HAP-1 (cell line): ENCODE measurements around the gene UTS2.

Experiments
- DNase-seq, 2 experiments: peaks; one replicate each; pipeline ENCODE4 v3.0.0-alpha.2; 2016 to 2020; ENCODE audit warnings: low spot score in 2 of 2
- H3K27me3 ChIP-seq: fragments of 250-450 bp; sonication (Bioruptor Pico); 2 replicates; pipeline ENCODE4 v1.5.1; 2020; ENCODE audit warnings: low read depth, mild to moderate bottlenecking, moderate library complexity
- H3K36me3 ChIP-seq: fragments of 250-450 bp; sonication (Bioruptor Pico); replicated peaks from 2 replicates; pipeline ENCODE4 v1.5.1; 2020; ENCODE audit warnings: mild to moderate bottlenecking
- H3K4me1 ChIP-seq: fragments of 250-450 bp; sonication (Bioruptor Pico); 2 replicates; pipeline ENCODE4 v1.5.1; 2020; ENCODE audit warnings: mild to moderate bottlenecking
- H3K4me3 ChIP-seq: fragments of 250-450 bp; sonication (Bioruptor Pico); 2 replicates; pipeline ENCODE4 v1.5.1; 2020; ENCODE audit warnings: mild to moderate bottlenecking, moderate library complexity
- H3K9me3 ChIP-seq: fragments of 250-450 bp; sonication (Bioruptor Pico); 2 replicates; pipeline ENCODE4 v1.5.1; 2020; ENCODE audit warnings: mild to moderate bottlenecking, moderate library complexity
- in situ Hi-C: fragments of 300-500 bp; cut with MboI; formaldehyde crosslinking; loops from 3 replicates; pipeline ENCODE4 v1.14.3; 2020; ENCODE audit warnings: low sequenced_read_pairs, inconsistent platforms, mixed read lengths

UTS2 gene

DNA sequence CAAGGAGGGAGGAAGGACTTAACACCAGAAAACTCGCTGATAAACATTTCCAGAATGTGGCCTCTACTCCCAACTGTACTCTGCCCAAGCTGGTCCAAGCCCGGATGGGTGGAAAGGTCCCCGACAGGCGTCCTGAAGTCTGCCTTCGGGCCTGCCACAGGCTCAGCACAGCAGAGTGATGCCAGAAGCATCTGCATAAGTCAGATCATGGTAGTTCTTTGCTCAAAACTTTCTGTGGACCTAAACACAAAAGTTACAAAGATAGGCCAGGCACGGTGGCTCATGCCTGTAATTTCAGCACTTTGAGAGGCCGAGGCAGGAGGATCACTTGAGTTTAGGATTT, 790 bp upstream of the UTS2 start:
- Histone ChIP-seq H3K27me3 (no peaks in the 10 kb centered on the region), H3K4me1 (peaks cover 5% of the 10 kb centered on the region), H3K9me3 (no peaks in the 10 kb centered on the region), H3K4me3 (no peak overlapping the region), H3K36me3 (no peaks in the 10 kb centered on the region)
- in situ Hi-C loops, result no loop called here
- DNase-seq, result no peak

DNA sequence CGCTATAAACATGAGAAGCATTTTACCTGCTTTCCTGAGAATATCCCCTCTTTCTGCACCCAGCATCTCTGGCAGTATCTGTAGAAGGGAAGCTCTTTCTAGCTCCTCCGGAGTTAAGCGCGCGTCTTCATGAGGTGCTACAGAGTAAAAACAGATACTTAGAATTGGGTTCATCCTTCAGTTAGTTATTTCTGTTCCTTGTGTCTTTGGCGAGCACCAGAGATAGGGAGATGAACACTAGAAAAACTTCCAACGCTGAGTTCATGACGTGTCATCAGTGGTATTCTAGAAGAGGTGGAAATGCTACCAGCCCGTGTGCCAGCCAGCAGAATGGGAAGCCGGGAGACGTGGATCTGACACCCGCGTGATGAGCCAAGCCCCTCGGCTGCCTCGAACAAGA, 2.1 kb downstream of the UTS2 start:
- Histone ChIP-seq H3K36me3 (no peaks in the 10 kb centered on the region), H3K4me3 (no peak overlapping the region), H3K4me1 (peaks cover 5% of the 10 kb centered on the region), H3K27me3 (no peaks in the 10 kb centered on the region), H3K9me3 (no peaks in the 10 kb centered on the region)
- in situ Hi-C loops, result no loop called here
- no peak for DNase-seq

DNA sequence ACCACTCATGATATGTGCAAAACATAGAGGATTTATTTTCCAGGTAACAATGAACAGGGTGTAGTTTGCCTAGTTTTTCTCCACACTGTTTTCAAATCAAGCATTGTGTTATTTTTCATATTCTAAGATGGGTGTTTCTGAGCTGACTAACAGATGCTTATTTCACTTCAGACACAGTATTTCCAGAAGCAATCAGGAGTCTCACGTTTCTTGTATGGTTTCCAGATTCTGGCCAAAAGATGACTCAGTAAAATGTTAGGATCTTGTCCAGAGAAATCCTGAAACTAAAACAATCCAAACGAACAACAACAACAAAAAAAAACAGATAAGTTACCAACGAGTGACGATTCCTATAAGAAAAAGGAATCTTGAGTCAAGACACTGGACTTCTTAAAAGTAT, 5.3 kb downstream of the UTS2 start:
- Histone ChIP-seq H3K4me3 (no peak overlapping the region), H3K4me1 (peaks cover 5% of the 10 kb centered on the region), H3K27me3 (no peaks in the 10 kb centered on the region), H3K9me3 (no peaks in the 10 kb centered on the region), H3K36me3 (peaks cover 6% of the 10 kb centered on the region; the same call in 1 of the 2 replicates)
- in situ Hi-C loops, result no loop called here
- DNase-seq, result no peak

DNA sequence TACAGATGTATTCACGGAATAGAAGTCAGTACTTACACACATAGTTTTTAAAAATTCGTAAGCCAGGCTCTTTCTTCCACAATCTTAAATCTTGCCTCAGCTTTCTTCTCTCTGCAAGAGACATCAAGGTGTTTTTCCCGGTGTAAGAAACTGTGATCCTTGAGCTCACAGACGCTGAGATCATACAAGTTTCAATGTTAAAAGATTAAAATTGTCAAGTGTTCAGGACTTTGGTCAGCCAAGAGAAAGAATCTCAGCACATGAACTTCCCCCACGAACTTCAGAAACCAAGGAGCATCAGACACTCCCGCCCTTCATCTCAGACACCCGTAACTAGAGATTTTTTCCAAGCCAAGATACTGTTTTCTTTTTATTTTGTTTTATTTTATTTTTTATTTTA, 6.2 kb downstream of the UTS2 start:
- Histone ChIP-seq H3K4me1 (no peaks in the 10 kb centered on the region; the same call in 1 of the 2 replicates), H3K4me3 (no peak overlapping the region), H3K9me3 (no peaks in the 10 kb centered on the region), H3K36me3 (peaks cover 10% of the 10 kb centered on the region; the same call in 1 of the 2 replicates), H3K27me3 (no peaks in the 10 kb centered on the region)
- no peak for DNase-seq
- in situ Hi-C loops, result no loop called here

DNA sequence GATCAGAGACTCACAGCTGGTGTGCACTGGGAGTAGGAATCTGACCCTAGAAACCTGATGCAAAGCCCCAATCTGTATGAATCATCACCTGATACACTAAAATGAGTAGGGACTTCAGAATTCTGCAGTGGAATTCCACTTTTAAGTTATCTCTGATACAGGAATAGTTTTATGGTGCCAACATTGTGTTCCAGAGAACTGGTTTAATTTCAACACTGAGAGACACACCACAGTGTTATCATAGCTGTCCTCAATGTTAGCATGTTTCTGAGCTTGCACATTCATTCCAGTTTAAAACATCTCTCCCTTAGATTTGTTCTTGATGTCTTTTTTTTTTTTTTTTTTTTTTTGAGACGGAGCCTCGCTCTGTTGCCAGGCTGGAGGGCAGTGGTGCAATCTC, 7.1 kb downstream of the UTS2 start:
- Histone ChIP-seq H3K27me3 (no peaks in the 10 kb centered on the region), H3K4me3 (no peak overlapping the region), H3K36me3 (peaks cover 12% of the 10 kb centered on the region), H3K4me1 (no peaks in the 10 kb centered on the region), H3K9me3 (no peaks in the 10 kb centered on the region)
- DNase-seq, result no peak
- in situ Hi-C loops, result no loop called here

DNA sequence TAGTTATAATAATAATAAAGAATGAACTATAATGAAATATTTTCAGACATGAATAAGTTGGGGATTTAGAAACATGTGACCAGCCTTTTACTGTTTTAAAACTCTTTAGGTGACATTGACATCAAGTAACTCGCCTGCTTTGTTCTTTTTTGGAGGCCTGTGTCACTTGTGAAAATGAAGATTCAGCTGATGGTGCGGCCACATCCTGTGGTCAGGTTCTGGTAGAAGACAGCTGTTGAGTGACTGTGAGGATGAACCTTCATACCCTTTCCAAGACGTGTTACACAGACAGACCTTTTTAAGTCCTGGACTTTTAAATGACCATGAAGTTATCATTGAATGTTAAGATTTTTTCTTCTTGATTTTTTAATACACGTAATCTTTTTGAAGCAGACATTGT, 10.3 kb downstream of the UTS2 start:
- in situ Hi-C loops, result no loop called here
- H3K36me3 ChIP-seq, result peaks cover 37% of the 10 kb centered on the region
- no peaks in the 10 kb centered on the region for H3K27me3 ChIP-seq
- no peaks in the 10 kb centered on the region for H3K4me1 ChIP-seq
- no peak overlapping the region for H3K4me3 ChIP-seq
- DNase-seq, result no peak
- H3K9me3 ChIP-seq, result no peaks in the 10 kb centered on the region

DNA sequence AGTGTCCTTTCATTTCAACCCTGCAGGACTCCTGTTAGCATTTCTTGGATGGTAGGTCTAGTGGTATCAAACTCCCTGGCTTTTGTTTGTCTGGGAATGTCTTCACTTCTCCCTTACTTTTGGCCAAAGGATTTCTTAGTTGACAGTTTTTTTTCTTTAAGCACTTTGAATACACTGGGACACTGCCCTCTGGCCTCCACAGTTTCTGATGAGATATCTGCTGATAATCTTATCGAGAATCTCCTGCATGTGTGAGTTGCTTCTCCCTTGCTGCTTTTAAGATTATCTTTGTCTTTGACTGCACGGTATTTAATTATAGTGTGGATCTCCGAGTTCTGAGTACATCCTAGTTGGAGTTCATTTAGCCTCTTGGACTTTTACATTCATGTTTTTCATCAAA, 13.3 kb downstream of the UTS2 start:
- no peak for DNase-seq
- Histone ChIP-seq H3K9me3 (no peaks in the 10 kb centered on the region), H3K4me3 (no peak overlapping the region), H3K27me3 (no peaks in the 10 kb centered on the region), H3K36me3 (peaks cover 62% of the 10 kb centered on the region), H3K4me1 (no peaks in the 10 kb centered on the region)
- in situ Hi-C loops, result no loop called here

DNA sequence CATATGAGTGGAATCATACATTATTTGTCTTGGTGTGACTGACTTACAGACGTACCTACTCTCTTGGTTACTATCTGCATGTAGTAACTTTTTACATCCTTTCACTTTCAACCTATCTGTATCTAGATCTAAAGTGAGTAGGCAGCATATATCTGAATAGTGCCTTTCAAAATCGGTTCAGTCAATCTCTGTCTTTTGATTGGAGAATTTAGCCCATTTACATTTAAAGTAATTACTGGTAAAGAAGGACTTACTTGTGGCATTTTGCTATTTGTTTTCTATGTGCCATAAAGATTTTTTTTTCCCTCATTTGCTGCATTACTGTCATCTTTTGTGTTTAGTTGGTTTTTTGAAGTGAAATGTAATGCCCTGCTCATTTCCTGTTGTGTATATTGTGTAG, 14.2 kb downstream of the UTS2 start:
- DNase-seq, result no peak
- H3K4me1 ChIP-seq, result no peaks in the 10 kb centered on the region
- in situ Hi-C loops, result no loop called here
- no peaks in the 10 kb centered on the region for H3K27me3 ChIP-seq
- no peaks in the 10 kb centered on the region for H3K9me3 ChIP-seq
- H3K4me3 ChIP-seq, result no peak overlapping the region
- peaks cover 62% of the 10 kb centered on the region for H3K36me3 ChIP-seq

DNA sequence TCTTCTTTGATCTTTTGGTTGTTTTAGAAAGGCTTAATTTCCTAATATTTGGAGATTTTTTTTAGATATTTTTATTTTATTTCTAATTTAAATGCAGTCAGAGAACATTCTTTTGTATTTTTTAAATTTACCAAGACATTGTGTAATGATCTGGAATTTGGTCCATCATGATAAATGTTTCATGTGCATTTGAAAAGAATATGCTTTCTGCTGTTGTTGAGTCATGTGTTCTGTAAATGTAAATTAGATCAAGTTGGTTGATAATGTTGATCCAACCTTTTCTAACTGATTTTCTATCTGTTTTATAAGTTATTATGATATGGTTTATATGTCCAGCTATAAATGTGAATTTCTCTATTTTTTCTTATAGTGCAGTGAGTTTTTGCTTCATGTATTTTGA, 19.8 kb downstream of the UTS2 start:
- no peaks in the 10 kb centered on the region for H3K27me3 ChIP-seq
- peaks cover 48% of the 10 kb centered on the region for H3K36me3 ChIP-seq
- DNase-seq, result no peak
- no peaks in the 10 kb centered on the region; the same call in 1 of the 2 replicates for H3K9me3 ChIP-seq
- no peak overlapping the region for H3K4me3 ChIP-seq
- in situ Hi-C loops, result no loop called here
- H3K4me1 ChIP-seq, result peaks cover 2% of the 10 kb centered on the region

DNA sequence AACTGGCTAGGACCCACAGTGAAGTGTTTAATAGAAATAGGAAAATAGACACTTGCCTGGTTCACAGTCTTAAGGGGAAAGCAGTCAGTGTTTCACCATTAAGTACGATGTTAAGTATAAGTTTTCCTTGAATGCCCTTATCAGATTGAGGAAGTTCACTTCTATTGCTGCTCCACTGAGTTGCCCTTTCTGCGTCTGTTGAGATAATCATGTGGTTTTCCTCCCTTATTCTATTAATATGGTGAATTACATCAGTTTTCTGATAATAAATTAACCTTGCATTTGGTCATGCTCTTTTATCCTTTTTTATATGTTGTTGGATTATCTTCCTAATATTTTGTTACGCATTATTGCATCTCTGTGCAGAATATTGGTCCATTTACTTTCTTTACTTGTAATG, 21.4 kb downstream of the UTS2 start:
- in situ Hi-C loops, result no loop called here
- Histone ChIP-seq H3K36me3 (peaks cover 32% of the 10 kb centered on the region), H3K4me3 (no peak overlapping the region), H3K27me3 (no peaks in the 10 kb centered on the region), H3K9me3 (no peaks in the 10 kb centered on the region; the same call in 1 of the 2 replicates), H3K4me1 (peaks cover 10% of the 10 kb centered on the region)
- DNase-seq, result no peak

DNA sequence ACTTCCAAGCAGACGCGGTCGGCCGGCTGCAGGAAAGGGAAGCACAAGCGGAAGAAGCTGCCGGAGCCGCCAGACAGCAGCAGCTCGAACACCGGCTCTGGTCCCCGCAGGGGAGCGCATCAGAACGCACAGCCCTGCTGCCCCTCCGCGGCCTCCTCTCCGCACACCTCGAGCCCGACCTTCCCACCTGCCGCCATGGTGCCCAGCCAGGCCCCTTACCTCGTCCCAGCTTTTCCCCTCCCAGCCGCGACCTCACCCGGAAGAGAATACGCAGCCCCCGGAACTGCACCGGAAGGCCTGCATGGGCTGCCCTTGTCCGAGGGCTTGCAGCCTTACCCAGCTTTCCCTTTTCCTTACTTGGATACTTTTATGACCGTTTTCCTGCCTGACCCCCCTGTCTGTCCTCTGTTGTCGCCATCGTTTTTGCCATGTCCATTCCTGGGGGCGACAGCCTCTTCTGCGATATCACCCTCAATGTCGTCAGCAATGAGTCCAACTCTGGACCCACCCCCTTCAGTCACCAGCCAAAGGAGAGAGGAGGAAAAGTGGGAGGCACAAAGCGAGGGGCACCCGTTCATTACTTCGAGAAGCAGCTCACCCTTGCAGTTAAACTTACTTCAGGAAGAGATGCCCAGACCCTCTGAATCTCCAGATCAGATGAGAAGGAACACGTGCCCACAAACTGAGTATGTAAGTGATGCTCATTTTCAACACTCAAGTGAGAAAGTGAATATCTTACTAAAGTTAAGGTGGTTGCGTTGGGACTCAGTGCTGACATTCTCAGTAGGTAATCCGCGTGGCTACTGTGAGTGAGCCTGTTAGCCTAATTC, 25.5 kb downstream of the UTS2 start:
- H3K9me3 ChIP-seq, result no peaks in the 10 kb centered on the region; the same call in 1 of the 2 replicates
- peaks cover 17% of the 10 kb centered on the region for H3K36me3 ChIP-seq
- no peaks in the 10 kb centered on the region for H3K27me3 ChIP-seq
- in situ Hi-C loops, result no loop called here
- H3K4me1 ChIP-seq, result peaks cover 14% of the 10 kb centered on the region
- peak; percentile 75 to 86 for DNase-seq
- H3K4me3 ChIP-seq, result peak overlapping the region; percentile 67

DNA sequence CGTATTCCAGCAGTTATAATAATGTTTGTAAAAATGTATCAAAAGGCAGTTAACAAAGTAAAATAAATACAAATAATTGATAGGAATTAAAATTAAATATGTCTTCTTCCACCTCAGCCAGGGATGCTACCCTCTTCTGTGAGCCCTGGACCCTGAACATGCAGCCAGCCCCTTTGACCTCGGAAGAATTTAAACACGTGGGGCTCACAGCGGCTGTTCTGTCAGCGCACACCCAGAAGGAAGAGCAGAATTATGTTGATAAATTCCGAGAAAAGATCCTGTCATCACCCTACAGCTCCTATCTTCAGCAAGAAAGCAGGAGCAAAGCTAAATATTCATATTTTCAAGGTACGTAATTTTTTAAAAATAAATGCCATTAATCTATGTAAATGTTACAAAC, 26.5 kb downstream of the UTS2 start:
- Histone ChIP-seq H3K36me3 (peaks cover 18% of the 10 kb centered on the region), H3K9me3 (no peaks in the 10 kb centered on the region; the same call in 1 of the 2 replicates), H3K27me3 (no peaks in the 10 kb centered on the region), H3K4me3 (peak overlapping the region; percentile 67), H3K4me1 (peaks cover 14% of the 10 kb centered on the region)
- in situ Hi-C loops, result no loop called here
- peak in 1 of 2 experiments; percentile 37 for DNase-seq

DNA sequence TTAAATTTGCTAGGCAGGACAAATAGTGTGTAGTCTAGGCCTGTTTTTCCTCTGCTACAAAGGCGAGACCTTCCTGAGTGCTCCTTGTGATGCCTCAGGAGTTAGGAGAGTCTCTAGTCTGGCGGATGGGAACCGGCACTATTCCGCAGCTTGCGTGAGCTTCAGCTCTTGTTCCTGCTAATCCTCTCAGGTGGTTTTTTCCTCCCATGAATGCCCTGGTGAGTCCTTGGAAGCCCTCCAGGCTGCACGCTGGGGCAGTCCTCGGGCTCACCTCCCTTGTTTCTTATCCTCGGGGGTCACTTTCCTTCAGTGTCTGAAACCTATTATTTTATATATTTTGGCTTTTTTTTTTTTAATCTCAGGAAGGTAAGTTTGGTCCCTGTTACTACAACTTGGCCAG, 28.2 kb downstream of the UTS2 start:
- in situ Hi-C loops, result no loop called here
- Histone ChIP-seq H3K4me3 (no peak overlapping the region), H3K36me3 (peaks cover 14% of the 10 kb centered on the region), H3K4me1 (peaks cover 14% of the 10 kb centered on the region), H3K9me3 (no peaks in the 10 kb centered on the region; the same call in 1 of the 2 replicates), H3K27me3 (no peaks in the 10 kb centered on the region)
- no peak for DNase-seq

DNA sequence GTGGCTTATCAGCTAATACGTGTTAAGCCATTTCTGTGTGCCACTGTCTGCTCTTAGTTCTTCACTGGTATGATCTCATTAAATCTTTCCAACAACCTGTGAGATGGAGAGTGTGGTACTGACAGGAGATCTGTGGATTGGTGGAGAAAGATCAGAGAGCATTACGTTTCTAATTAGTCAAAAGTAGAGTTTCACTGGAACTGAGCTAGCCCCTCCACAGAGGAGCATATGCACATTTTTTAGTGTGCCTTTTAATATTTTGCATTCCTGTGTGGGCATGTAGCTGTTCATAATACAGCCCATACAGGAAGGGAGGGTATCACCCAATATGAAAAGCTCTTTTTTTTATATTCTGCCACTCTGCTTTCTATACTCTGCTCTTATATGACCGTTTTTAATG, 31.6 kb downstream of the UTS2 start:
- Histone ChIP-seq H3K4me1 (peaks cover 4% of the 10 kb centered on the region), H3K27me3 (no peaks in the 10 kb centered on the region), H3K36me3 (peaks cover 16% of the 10 kb centered on the region), H3K4me3 (no peak overlapping the region), H3K9me3 (no peaks in the 10 kb centered on the region)
- no peak for DNase-seq
- in situ Hi-C loops, result no loop called here
